HEK293 (cell line): ENCODE data around the gene GADD45GIP1.

Source experiments
- BCL11A ChIP-seq: fragments of 450-650 bp; formaldehyde crosslinking; IDR thresholded peaks from 2 replicates; pipeline ENCODE4 v1.5.1; 2016; ENCODE audit warnings: low read depth, missing biosample characterization, missing genetic modification characterization
- GLI2 ChIP-seq: fragments of 450-650 bp; formaldehyde crosslinking; IDR thresholded peaks from 2 replicates; pipeline ENCODE4; 2017; ENCODE audit warnings: missing biosample characterization, missing genetic modification characterization, low read depth, borderline replicate concordance
- GLI4 ChIP-seq: fragments of 450-650 bp; formaldehyde crosslinking; IDR thresholded peaks from 2 replicates; pipeline ENCODE4 v1.5.1; 2016; ENCODE audit warnings: missing biosample characterization, missing genetic modification characterization
- SALL2 ChIP-seq: fragments of 450-650 bp; formaldehyde crosslinking; IDR thresholded peaks from 2 replicates; pipeline ENCODE4 v1.5.0; 2017; ENCODE audit warnings: missing biosample characterization, mild to moderate bottlenecking, missing genetic modification characterization, borderline replicate concordance
- SCRT1 ChIP-seq: fragments of 450-650 bp; formaldehyde crosslinking; IDR thresholded peaks from 2 replicates; pipeline ENCODE4 v1.5.1; 2016; ENCODE audit warnings: missing biosample characterization, missing genetic modification characterization, borderline replicate concordance
- SETDB1 ChIP-seq: IDR thresholded peaks from one replicate; pipeline ENCODE4 v1.6.1; 2017; ENCODE audit warnings: mild to moderate bottlenecking, low read length, moderate library complexity, mixed read lengths; ENCODE audit not compliant: insufficient read length
- YY1 ChIP-seq: fragments of 450-650 bp; formaldehyde crosslinking; IDR thresholded peaks from 2 replicates; pipeline ENCODE4 v1.5.1; 2018; ENCODE audit warnings: missing biosample characterization, missing genetic modification characterization
- ZBTB44 ChIP-seq: fragments of 450-650 bp; IDR thresholded peaks from 2 replicates; pipeline ENCODE4 v1.5.1; 2018; ENCODE audit warnings: missing biosample characterization, mild to moderate bottlenecking, missing genetic modification characterization
- ZNF121 ChIP-seq: fragments of 450-650 bp; formaldehyde crosslinking; IDR thresholded peaks from 2 replicates; pipeline ENCODE4 v1.5.1; 2016; ENCODE audit warnings: missing biosample characterization, missing genetic modification characterization
- ZNF138 ChIP-seq: fragments of 450-650 bp; formaldehyde crosslinking; IDR thresholded peaks from 2 replicates; pipeline ENCODE4 v1.5.1; 2016; ENCODE audit warnings: missing biosample characterization, missing genetic modification characterization, borderline replicate concordance
- ZNF175 ChIP-seq: fragments of 450-650 bp; formaldehyde crosslinking; IDR thresholded peaks from 2 replicates; pipeline ENCODE4 v1.5.1; 2016; ENCODE audit warnings: missing biosample characterization, missing genetic modification characterization
- ZNF19 ChIP-seq: fragments of 450-650 bp; formaldehyde crosslinking; IDR thresholded peaks from 2 replicates; pipeline ENCODE4; 2016; ENCODE audit warnings: missing biosample characterization, missing genetic modification characterization, low read depth
- ZNF24 ChIP-seq: fragments of 450-650 bp; formaldehyde crosslinking; IDR thresholded peaks from 2 replicates; pipeline ENCODE4 v1.5.1; 2016; ENCODE audit warnings: missing biosample characterization, missing genetic modification characterization
- ZNF302 ChIP-seq: fragments of 450-650 bp; formaldehyde crosslinking; IDR thresholded peaks from 2 replicates; pipeline ENCODE4 v1.5.1; 2016; ENCODE audit warnings: missing biosample characterization, missing genetic modification characterization, low read depth
- ZNF449 ChIP-seq: fragments of 450-650 bp; formaldehyde crosslinking; IDR thresholded peaks from 2 replicates; pipeline ENCODE4 v1.5.1; 2017; ENCODE audit warnings: missing biosample characterization, mild to moderate bottlenecking, missing genetic modification characterization, moderate library complexity
- ZNF473 ChIP-seq: fragments of 450-650 bp; formaldehyde crosslinking; IDR thresholded peaks from 2 replicates; pipeline ENCODE4 v1.5.1; 2017; ENCODE audit warnings: missing biosample characterization, missing genetic modification characterization
- ZNF621 ChIP-seq: fragments of 450-650 bp; formaldehyde crosslinking; IDR thresholded peaks from 2 replicates; pipeline ENCODE4 v1.5.1; 2017; ENCODE audit warnings: missing biosample characterization, missing genetic modification characterization
- ZNF660 ChIP-seq: fragments of 450-650 bp; IDR thresholded peaks from 2 replicates; pipeline ENCODE4 v1.5.1; 2018; ENCODE audit warnings: missing biosample characterization, mild to moderate bottlenecking, missing genetic modification characterization
- ZNF677 ChIP-seq: fragments of 450-650 bp; IDR thresholded peaks from 2 replicates; pipeline ENCODE4 v1.5.0; 2018; ENCODE audit warnings: missing biosample characterization, mild to moderate bottlenecking, missing genetic modification characterization, moderate library complexity
- ZNF792 ChIP-seq: fragments of 450-650 bp; formaldehyde crosslinking; IDR thresholded peaks from 2 replicates; pipeline ENCODE4 v1.5.1; 2016; ENCODE audit warnings: missing biosample characterization, missing genetic modification characterization
- ZNF830 ChIP-seq: fragments of 450-650 bp; IDR thresholded peaks from 2 replicates; pipeline ENCODE4 v1.5.0; 2018; ENCODE audit warnings: missing biosample characterization, missing genetic modification characterization, low read depth, mild to moderate bottlenecking, moderate library complexity
- TF ChIP-seq, protein P1 (sequence below): fragments of 450-650 bp; formaldehyde crosslinking; IDR thresholded peaks from 2 replicates; pipeline ENCODE4 v1.5.1; 2016; ENCODE audit warnings: missing biosample characterization, missing genetic modification characterization
- TF ChIP-seq, protein P2 (sequence below): fragments of 450-650 bp; formaldehyde crosslinking; IDR thresholded peaks from 2 replicates; pipeline ENCODE4 v1.5.1; 2017; ENCODE audit warnings: missing biosample characterization, missing genetic modification characterization
- TF ChIP-seq, protein P3 (sequence below): fragments of 450-650 bp; formaldehyde crosslinking; IDR thresholded peaks from 2 replicates; pipeline ENCODE4 v1.5.1; 2016; ENCODE audit warnings: missing biosample characterization, missing genetic modification characterization, borderline replicate concordance
- TF ChIP-seq, protein P4 (sequence below): fragments of 450-650 bp; formaldehyde crosslinking; IDR thresholded peaks from 2 replicates; pipeline ENCODE4 v1.5.1; 2017; ENCODE audit warnings: missing biosample characterization, missing genetic modification characterization
- TF ChIP-seq, protein P5 (sequence below): fragments of 450-650 bp; formaldehyde crosslinking; IDR thresholded peaks from 2 replicates; pipeline ENCODE4 v1.5.1; 2016; ENCODE audit warnings: missing biosample characterization, missing genetic modification characterization
- TF ChIP-seq, protein P6 (sequence below): fragments of 450-650 bp; formaldehyde crosslinking; IDR thresholded peaks from 2 replicates; pipeline ENCODE4; 2016; ENCODE audit warnings: missing biosample characterization, missing genetic modification characterization

The GADD45GIP1 gene

GRCh38 chr19:12945479-12946091 lies 11.4 kb downstream of the GADD45GIP1 start, which contains the start of gene RAD23A (continued):
- TF ChIP-seq, protein P1, sequence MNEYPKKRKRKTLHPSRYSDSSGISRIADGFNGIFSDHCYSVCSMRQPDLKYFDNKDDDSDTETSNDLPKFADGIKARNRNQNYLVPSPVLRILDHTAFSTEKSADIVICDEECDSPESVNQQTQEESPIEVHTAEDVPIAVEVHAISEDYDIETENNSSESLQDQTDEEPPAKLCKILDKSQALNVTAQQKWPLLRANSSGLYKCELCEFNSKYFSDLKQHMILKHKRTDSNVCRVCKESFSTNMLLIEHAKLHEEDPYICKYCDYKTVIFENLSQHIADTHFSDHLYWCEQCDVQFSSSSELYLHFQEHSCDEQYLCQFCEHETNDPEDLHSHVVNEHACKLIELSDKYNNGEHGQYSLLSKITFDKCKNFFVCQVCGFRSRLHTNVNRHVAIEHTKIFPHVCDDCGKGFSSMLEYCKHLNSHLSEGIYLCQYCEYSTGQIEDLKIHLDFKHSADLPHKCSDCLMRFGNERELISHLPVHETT (tag by site-specific recombination), result no peak; the same call in 1 of the 2 replicates
- TF ChIP-seq ZNF24 (tag by site-specific recombination) (0 out of 2 replicates have a peak, but pooled peaks have one; percentile 30), GLI4 (tag by site-specific recombination) (no peak), ZNF677 (tag by site-specific recombination) (no peak), ZBTB44 (tag by site-specific recombination) (no peak), ZNF473 (tag by site-specific recombination) (no peak), SCRT1 (tag by site-specific recombination) (no peak), ZNF660 (peak; percentile 69), GLI2 (tag by site-specific recombination) (no peak), SETDB1 (no peak), ZNF138 (tag by site-specific recombination) (no peak), ZNF175 (no peak), ZNF121 (no peak), ZNF830 (no peak), ZNF19 (tag by site-specific recombination) (no peak), YY1 (tag by site-specific recombination) (peak; percentile 96), BCL11A (tag by site-specific recombination) (peak; percentile 63; the same call in 1 of the 2 replicates), ZNF792 (tag by site-specific recombination) (no peak), ZNF449 (tag by site-specific recombination) (0 out of 2 replicates have a peak, but pooled peaks have one; percentile 52), ZNF621 (no peak), ZNF302 (tag by site-specific recombination) (no peak), SALL2 (no peak)
- TF ChIP-seq, protein P2, sequence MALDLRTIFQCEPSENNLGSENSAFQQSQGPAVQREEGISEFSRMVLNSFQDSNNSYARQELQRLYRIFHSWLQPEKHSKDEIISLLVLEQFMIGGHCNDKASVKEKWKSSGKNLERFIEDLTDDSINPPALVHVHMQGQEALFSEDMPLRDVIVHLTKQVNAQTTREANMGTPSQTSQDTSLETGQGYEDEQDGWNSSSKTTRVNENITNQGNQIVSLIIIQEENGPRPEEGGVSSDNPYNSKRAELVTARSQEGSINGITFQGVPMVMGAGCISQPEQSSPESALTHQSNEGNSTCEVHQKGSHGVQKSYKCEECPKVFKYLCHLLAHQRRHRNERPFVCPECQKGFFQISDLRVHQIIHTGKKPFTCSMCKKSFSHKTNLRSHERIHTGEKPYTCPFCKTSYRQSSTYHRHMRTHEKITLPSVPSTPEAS (tag by site-specific recombination), result no peak
- TF ChIP-seq, protein P3, sequence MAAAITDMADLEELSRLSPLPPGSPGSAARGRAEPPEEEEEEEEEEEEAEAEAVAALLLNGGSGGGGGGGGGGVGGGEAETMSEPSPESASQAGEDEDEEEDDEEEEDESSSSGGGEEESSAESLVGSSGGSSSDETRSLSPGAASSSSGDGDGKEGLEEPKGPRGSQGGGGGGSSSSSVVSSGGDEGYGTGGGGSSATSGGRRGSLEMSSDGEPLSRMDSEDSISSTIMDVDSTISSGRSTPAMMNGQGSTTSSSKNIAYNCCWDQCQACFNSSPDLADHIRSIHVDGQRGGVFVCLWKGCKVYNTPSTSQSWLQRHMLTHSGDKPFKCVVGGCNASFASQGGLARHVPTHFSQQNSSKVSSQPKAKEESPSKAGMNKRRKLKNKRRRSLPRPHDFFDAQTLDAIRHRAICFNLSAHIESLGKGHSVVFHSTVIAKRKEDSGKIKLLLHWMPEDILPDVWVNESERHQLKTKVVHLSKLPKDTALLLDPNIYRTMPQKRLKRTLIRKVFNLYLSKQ (tag by site-specific recombination), result no peak
- TF ChIP-seq, protein P4, sequence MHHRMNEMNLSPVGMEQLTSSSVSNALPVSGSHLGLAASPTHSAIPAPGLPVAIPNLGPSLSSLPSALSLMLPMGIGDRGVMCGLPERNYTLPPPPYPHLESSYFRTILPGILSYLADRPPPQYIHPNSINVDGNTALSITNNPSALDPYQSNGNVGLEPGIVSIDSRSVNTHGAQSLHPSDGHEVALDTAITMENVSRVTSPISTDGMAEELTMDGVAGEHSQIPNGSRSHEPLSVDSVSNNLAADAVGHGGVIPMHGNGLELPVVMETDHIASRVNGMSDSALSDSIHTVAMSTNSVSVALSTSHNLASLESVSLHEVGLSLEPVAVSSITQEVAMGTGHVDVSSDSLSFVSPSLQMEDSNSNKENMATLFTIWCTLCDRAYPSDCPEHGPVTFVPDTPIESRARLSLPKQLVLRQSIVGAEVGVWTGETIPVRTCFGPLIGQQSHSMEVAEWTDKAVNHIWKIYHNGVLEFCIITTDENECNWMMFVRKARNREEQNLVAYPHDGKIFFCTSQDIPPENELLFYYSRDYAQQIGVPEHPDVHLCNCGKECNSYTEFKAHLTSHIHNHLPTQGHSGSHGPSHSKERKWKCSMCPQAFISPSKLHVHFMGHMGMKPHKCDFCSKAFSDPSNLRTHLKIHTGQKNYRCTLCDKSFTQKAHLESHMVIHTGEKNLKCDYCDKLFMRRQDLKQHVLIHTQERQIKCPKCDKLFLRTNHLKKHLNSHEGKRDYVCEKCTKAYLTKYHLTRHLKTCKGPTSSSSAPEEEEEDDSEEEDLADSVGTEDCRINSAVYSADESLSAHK (tag by site-specific recombination), result peak; percentile 11; the same call in 1 of the 2 replicates
- TF ChIP-seq, protein P5, sequence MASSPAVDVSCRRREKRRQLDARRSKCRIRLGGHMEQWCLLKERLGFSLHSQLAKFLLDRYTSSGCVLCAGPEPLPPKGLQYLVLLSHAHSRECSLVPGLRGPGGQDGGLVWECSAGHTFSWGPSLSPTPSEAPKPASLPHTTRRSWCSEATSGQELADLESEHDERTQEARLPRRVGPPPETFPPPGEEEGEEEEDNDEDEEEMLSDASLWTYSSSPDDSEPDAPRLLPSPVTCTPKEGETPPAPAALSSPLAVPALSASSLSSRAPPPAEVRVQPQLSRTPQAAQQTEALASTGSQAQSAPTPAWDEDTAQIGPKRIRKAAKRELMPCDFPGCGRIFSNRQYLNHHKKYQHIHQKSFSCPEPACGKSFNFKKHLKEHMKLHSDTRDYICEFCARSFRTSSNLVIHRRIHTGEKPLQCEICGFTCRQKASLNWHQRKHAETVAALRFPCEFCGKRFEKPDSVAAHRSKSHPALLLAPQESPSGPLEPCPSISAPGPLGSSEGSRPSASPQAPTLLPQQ, result peak; percentile 44; the same call in 1 of the 2 replicates
- TF ChIP-seq, protein P6, sequence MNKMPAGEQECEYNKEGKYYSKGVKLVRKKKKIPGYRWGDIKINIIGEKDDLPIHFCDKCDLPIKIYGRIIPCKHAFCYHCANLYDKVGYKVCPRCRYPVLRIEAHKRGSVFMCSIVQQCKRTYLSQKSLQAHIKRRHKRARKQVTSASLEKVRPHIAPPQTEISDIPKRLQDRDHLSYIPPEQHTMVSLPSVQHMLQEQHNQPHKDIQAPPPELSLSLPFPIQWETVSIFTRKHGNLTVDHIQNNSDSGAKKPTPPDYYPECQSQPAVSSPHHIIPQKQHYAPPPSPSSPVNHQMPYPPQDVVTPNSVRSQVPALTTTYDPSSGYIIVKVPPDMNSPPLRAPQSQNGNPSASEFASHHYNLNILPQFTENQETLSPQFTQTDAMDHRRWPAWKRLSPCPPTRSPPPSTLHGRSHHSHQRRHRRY (tag by site-specific recombination), result no peak
